NK-92 treated with Interleukin-12 subunit alpha and Interleukin-12 subunit beta, amount 100 ng/mL, for 24 hours (cell line): ENCODE results near the gene SUPT3H.

Experiments used
- DNase-seq: peaks from one replicate; lab custom pipeline; 2025; lab: John Stamatoyannopoulos, UW

Gene SUPT3H

DNA sequence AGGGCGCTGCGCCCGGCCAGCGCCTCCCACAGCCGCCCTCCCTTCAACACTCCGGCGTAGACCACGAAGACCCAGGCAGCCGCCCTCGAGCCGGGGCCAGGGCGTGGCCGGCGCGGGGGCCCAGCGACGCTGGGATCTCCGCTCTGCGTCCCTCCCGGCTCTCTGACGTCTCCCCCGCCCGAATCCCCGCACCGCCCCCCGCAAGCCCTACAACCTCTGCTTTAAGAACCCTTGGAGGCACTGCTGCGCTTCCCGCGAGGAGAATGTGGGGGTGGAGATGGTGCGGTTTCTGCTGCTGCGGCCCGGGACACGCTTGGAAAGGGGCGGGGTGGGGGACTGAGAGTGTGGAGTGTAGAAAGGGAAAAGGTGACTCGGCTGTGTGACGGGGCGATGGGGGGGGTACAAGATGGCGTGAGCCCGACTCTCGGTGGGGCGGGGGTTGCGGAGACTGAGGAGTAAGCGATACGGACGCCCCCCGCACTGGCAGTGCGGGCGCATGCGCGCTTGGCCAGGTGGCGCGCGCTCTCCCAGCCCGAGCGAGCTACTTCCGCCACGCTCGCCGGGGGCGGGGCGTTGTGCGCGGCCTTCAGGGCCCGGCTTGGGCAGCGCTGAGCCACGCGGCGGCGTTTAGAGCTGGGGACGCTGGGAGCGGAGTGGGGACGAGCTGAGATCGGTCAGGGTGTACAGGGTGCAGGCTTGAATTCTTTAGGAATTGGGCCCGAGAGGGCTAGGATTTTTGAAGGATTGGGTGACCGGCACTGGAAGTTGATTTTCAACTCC is at the start of gene SUPT3H:
SUPT3H (minus strand) TSS at position 381 of the 780 bp plus-strand sequence.
- DNase-seq: peak; percentile 94

DNA sequence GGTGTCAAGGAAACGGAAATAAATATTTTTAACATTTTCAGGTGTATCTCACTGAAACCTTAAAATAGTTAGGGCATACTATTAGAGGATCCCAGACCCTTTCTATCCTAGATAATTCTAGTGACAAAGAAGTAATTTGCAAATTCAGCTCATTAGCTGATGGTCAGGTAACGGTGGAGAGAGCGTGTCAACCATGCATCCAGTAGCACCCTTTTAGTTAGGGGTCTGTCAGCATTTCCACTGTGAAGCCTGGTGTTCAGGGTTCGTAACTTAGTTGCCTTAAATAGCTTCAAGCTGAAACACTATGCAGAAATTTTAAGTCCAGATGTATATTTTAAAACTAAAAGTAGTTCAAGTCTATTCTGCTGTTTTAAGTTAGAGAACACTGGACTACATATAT is 48.5 kb upstream of the SUPT3H start:
- no peak for DNase-seq

DNA sequence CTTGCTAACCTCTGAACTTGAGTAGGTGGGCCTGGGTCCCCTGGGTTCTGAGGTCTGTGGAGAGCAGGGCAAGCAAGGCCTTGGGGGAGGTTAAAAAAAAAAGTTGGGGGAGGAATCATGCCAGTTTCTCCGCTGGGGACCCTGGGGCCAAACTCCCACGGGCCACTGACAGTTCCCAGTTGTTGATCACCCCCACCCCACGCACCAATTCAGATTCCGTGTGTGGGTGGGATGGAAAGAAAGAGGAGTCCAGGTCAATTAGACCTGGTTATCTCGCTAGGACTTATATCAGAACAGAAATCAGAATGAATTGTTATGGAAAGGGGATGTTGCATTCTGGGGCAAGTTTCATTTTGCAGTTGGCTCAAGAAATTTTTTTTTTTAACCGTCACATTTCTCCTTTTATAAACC is 46.7 kb upstream of the SUPT3H start:
- DNase-seq: no peak

DNA sequence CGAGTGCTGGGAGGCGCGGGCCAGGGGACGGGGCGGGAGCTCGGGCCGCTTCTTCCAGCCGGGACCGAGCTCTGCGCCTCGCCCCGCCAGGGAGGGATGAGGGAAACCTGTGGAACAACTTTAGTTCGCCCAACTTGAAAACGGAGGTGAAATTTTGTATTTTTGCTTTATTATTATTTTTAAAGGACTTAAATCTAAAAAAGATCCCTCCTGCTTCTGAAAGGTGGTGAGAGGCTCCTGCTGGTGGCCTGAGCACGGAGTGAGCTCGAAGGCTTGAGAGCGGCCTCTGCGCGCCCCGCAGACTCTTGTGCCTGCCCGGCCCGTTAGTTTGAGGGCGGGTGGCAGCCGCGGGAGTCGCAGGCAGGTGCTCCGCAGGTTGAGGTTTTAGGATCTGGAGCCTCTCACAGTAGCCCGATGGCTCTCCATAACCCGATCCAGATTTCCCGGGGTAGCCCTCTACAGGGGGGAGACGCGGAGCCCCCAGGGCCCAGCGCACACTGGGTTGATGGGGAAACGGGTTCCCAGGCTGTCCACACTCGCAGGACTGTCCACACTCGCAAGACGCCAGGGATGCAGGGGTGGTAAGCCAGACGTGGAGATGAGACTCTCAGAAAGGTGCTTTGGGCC is 46.2 kb upstream of the SUPT3H start:
- DNase-seq: no peak

DNA sequence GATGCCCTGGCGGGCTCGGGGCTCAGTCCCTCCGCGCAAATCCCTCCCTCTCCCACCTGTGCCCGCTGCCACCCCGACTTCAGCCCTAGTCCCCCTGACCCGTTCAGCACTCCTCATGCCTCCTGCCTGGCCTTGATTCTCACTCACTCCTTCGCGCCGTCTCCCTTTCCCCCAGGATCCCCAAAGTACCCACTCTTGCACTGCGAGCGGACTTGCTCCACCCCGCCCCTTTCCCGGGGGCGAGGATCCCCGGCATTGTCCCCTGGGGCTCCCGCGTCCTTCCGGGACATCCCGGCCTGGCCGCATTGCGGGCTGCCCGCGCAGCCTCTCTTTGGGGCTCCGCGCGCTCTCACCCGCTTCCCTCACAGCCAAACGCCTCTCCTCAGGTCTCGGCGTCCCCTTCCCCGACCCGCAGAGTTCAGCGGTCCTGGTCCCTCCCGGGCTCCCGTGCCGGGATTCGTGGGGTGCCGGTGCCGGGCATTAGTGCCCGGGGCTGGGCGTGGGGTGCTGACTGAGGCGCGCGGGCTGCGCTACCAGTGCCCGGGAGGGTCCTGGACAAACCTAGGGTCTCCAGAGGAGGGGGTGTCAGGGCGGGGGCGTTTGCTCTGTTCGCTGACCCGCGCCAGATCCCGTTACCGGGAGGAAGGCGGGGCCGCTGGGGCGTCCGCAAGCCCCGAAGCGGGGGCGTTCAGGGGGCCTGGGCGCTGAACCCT is 45.5 kb upstream of the SUPT3H start:
- DNase-seq: peak; percentile 41

DNA sequence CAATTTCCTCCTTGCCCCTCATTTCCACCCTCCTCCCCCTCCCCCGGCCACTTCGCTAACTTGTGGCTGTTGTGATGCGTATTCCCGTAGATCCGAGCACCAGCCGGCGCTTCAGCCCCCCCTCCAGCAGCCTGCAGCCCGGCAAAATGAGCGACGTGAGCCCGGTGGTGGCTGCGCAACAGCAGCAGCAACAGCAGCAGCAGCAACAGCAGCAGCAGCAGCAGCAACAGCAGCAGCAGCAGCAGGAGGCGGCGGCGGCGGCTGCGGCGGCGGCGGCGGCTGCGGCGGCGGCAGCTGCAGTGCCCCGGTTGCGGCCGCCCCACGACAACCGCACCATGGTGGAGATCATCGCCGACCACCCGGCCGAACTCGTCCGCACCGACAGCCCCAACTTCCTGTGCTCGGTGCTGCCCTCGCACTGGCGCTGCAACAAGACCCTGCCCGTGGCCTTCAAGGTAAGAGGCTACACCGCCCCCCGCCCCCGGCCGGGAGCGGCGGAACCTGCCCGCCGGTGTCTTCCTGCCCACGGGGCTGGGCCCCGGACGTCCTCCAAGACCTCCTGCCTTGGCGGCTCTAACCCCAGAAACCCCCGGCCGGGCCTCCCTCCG is 44.9 kb upstream of the SUPT3H start:
- DNase-seq: peak; percentile 93

DNA sequence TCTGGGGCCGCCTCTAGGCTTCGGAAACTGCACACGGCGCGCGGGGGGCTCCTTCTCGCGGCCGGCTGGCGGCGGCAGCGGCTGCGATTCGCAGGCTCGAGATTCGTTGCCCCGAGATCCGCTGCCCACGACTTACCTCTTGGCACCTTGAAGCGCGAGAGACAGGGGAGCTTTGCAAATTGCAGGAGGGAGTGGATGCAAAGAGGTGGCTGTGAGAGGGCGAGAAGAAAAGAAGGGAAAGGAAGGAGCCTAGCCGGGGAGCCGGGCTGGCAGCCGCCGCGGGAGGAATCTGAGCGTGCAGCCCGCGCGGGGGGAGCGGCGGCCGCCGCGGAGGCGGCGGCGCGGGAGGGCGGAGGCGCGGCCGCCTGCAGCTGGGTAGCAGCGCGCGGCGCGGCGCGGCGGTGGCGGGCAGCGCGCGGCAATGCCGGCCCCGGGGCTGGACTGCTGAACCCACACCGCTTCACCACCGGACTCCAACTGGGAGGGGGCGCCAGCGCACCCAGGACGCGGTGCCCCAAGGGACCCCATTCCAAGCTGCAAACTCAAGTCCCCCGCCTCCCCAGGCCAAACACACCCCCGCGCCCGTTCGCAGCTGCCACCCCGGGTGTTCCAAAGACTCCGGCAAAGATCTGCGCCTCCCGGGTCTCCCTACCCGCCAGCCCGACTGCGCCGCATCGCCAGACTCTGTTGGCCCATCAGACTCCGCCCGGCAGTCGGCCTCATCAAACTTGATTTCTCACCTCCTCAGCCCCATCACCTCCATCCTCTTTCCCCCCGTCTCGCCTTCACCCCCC is 44.2 kb upstream of the SUPT3H start:
- peak; percentile 93 for DNase-seq

DNA sequence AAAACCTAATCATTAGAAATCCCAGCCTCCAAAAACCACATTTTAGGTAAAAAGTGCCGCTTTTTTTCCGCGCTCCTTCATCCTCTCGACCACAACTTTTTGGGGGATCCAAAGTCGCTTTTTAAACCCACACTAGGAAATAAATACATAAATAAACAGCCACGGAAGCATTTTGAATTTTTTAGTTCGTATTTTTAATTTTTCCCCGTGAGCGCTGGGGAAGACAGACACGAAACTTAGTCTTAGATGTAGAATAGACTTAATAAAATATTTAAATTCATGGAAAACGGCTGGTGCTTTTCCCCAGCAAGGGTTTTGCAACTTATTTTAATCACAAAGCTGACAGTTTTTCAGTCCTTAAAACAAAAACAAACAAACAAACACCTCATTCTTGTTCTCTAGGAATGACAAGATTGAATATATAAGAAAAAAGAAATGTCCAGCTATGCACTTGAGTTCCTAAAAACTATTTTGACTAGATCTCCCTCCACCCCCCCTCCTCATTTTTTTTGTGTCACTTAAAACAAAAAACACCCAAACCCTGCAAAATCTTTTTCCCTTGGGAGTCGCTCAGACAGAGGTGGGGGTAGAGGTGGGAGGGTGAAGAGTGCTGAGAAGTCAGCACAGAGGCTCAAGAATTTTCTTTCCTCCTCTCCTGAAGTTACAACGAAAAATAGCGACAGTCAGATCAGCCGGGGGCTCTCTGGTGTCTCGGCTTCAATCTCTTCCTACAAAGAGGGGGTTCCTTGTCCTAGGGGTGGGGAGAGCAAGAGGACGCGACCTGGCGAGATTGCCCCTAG is 43.4 kb upstream of the SUPT3H start:
- no peak for DNase-seq

DNA sequence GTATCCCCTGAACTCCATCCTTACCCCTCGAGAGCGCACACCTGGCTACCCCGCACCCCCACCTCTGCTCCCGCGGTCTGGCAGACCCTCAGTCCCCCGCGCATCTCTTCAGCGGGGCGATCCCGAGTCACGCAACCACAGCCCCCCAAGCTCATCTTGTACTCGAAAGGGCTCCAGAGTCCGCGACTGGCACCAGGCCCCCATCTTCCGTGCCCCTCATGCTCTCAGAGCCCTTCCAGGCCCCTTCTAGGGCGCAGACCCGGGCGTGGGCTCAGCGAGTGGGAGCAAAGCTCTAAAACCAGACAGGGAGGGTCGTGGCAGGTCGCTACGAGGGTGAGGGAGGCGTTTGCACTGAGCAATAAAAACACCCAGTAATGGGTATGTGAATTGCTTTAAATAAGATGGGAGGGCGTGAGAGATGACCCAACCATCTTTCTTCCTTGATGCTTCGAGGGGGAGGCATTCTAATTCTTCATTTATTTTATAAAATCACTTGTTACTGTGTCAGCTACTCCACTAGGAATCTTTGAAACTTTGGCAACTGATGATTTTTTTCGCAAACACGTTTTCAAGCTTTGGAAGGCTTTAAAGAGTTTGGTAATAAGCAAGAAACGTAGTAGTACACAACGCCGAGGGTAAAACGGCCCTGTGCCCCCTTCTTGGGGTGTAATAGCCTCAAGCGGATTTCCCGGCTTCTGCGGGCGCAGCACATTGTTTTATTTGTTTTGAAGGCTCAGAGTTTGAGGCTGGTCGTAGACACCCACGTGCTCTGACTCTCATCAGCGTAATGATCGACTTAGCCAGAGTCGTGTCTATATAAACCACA is 42.6 kb upstream of the SUPT3H start:
- DNase-seq: no peak

DNA sequence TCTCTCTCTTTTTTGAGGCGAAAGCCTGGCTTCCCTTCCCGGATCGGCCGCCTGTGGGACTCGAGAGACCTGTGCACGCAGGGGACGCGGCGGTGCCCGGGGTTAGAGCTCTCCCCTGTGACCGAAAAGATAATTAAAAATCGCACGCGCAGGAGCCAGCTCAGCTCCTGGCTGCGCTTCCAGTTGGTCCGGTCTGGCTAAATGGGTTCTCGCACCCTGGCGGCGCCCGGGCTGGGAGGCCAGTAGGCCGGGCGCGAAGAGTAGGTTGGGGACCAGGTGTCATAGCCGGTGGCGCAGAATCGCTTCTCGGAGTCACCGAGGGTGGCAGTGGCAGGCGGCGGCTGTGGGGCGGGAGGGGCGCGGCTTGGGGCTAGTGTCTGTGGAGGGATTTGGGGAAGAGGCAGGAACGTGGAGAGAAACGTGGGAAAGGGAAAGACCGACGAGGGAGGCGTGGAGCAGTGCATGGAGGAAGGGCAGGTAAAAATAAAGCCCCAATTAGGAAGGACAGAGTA is 41.9 kb upstream of the SUPT3H start:
- no peak for DNase-seq

DNA sequence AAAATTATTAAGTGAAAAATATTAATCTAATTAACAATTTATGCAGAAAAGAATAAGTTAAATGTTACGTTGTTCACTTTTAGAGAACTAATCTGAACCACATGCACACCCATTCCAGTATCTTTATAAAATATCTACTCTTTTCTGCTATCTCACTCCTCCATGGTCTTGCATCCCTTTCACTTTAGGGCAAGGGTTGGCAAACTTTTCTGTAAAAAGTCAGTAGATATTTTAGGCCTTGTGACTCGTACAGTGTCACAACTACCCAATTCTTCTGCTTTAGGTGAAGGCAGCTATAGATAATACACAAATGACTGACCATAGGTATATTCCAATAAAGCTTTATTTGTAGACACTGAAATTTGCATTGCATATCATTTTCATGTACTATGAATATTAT is 39.7 kb upstream of the SUPT3H start:
- DNase-seq: no peak

DNA sequence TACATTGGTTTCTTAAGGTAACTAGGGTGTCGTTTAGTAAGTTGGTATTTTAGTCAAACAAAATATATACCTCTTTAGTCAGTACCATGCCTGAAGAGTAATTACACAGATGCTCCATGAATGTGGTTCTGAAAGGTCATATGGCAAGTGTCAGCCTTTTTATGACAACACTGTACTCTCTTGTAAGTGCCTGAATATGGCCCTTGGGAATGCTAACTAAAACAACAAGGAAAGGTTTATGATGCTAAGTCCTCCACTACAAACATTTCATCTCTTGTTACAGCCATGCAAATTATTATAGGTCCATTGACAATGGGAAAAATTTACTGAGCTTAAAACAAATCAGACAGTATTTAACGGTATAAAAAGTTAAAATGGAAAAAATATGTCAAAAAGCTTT is 39.0 kb upstream of the SUPT3H start:
- no peak for DNase-seq

DNA sequence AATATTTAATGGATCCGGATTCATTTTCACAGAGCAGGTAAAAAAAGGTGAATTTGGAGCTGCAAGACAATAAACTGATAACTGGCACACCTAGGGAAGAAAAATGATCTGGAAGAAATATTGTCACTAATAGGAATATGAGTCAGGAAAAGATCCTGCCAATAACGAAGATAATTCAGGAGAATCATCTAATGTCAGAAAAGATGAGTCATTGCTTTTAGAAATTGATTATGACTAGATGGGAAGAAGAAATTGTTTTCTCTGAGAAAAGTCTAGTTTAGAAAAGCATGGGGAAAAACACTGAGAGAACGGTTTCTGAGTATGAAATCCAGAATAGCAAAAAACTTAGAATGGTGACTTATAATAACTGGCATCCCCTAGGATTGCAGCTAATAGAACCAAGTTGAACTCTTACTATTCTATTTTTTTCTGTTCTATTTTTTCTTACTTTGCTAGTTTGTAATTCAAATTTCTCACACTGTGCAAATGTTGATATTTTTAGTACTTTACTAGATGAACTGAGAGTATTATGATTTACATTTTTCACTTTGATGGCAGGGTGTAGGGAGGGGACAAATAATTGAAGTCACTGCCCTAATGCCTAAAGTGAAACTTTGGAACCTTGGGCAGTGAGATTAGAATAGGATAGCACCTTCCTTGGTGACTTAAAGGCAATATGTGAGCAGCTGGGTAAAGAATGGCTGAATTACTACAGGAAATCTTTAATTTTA is 38.2 kb upstream of the SUPT3H start:
- no peak for DNase-seq

DNA sequence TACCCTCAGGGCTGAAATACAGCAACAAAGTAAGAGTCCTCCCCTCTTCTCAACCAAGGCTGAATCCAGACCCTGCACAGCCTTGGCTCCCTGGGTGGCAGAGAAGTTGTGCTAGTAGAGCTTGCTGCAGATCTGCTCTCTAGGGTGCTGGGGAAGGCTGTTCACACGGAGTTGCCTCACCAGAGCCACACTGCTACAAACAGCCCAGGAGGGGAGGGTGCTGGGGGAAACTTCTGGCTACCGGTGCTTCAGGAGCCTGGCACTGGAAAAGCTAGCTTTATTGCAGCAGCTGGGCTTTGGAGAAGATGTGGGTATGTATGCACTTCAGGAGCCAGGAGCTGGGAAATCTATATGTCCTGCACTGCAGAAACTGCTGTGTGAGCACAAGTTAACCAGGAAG is 37.6 kb upstream of the SUPT3H start:
- DNase-seq: no peak

DNA sequence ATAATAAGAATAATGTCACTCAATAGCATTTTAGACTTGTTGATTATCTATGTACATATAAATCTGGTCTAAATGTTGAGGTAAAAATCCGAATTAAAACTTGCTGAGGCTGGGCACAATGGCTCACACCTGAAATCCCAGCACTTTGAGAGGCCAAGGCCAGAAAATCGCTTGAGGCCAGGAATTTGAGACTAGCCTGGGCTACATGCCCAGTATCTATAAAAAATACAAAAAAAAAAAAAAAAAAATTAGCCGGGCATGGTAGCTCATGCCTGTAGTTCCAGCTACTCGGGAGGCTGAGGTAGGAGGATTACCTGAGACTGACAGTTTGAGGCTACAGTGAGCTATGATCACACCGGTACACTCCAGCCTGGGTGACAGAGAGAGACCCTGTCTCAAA is 34.2 kb upstream of the SUPT3H start:
- DNase-seq: no peak

DNA sequence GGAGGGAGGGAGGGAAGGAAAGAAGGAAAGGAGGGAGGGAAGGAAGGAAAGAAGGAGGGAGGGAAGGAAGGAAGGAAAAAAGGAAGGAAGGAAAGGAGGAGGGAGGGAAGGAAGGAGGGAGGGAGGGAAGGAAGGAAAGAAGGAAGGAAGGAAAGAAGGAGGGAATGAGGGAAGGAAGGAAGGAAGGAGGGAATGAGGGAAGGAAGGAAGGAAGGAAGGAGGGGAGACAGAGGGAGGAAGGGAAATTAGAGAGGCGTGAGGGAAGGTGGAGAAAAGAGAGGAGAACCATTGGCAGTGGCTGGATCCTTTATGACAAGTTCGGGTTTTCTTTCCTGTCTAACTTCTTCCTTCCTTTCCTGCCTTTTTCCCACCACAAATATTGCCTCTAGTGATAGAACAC is 22.3 kb upstream of the SUPT3H start:
- no peak for DNase-seq

DNA sequence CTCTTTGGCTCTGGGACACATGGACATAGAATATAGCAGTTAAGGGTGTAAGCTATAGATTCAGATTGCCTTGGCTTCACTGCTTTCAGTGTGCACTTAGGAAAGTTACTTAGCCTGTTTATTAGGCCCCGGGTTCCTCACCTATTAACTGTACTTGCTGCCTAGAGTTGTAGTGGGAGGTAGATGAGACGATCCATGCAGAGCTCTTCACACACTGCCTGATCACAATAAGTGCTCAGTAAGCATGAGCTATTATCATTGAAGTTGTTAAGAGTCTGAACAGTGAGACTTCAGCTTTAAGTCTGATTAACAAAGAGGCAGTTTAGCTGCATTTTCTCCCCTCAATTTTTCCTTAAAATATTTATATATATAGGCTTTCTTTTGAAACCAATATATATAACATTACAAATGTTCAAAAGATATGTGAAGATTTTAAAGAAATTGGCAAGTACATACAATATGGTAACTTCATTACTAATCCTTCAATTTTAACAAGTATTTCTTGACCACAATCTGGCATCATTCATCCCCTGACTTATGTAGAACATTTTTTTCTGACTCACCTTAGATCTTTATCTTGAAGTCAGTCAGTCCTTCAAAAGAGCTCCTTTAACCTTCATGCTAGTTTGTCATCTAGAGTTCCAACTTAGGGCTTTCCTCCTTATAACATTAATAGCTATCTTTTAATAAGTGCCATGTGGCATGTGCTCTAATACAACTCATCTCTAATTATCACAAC is 20.5 kb upstream of the SUPT3H start:
- DNase-seq: no peak

DNA sequence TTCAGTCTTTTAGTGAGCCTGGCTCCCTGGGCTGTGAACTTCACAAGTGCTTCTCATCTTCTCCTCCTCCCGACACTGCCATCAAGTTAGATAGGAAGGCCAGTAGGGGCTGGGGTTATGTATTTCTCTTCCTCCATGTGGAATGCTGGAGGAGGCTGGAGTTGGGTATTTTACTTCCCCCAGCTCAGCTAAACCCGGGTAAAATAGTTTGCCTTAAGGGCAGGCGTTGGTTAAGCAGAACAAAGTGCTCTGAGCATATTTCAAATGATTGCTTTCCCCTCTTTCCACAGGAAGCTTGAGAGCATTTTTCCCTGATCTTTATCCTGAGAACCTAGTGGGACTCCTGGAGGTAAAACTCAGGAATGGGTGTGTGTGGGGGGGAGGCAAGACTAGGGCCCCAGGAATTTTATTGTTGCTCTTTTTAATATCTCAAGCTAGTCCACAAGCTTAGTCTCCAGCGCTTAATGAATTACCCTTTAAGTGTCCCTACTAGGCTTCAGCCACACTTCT is 16.9 kb upstream of the SUPT3H start:
- no peak for DNase-seq
